H1 (cell line): ENCODE data around the gene MCM8.

Source experiments
- ATF2 ChIP-seq: IDR thresholded peaks from 2 replicates; pipeline ENCODE4 v1.6.1; 2012; ENCODE audit warnings: low read length, inconsistent platforms
- CTCF ChIP-seq, 3 experiments: IDR thresholded peaks; 1 replicate in 2 of 3; 2 replicates in 1 of 3; pipeline versions ENCODE4 v1.5.1 to v1.6.1; 2011; ENCODE audit warnings: low read length in 3 of 3, mild to moderate bottlenecking in 3 of 3, inconsistent platforms in 2 of 3, low read depth in 1 of 3, moderate library complexity in 1 of 3; ENCODE audit not compliant: insufficient read depth in 1 of 3; ENCODE audit errors: control extremely low read depth in 1 of 3
- EP300 ChIP-seq, 2 experiments: IDR thresholded peaks; 1 replicate in 1 of 2; 2 replicates in 1 of 2; pipeline ENCODE4 v1.6.1; 2011 to 2012; ENCODE audit warnings: low read depth in 2 of 2, low read length in 2 of 2, mild to moderate bottlenecking in 2 of 2, borderline replicate concordance in 1 of 2, inconsistent platforms in 1 of 2, moderate library complexity in 1 of 2
- EZH2 ChIP-seq: fragments of 200-600 bp; sonication (generic); IDR thresholded peaks from 2 replicates; pipeline ENCODE4 v1.7.1; 2012; ENCODE audit warnings: low read depth, mild to moderate bottlenecking, moderate library complexity, low read length, inconsistent platforms; ENCODE audit not compliant: severe bottlenecking
- GABPA ChIP-seq: IDR thresholded peaks from 2 replicates; pipeline ENCODE4 v1.6.1; 2011; ENCODE audit warnings: mild to moderate bottlenecking, low read length, moderate library complexity, borderline replicate concordance; ENCODE audit not compliant: insufficient read depth
- JUND ChIP-seq: IDR thresholded peaks from 2 replicates; pipeline ENCODE4 v1.6.1; 2011; ENCODE audit warnings: mild to moderate bottlenecking, improper control_type of control experiment, low read length
- POLR2A ChIP-seq, 2 experiments: IDR thresholded peaks; 1 replicate in 1 of 2; 2 replicates in 1 of 2; pipeline ENCODE4 v1.6.1; 2011; ENCODE audit warnings: low read depth in 2 of 2, low read length in 2 of 2, mild to moderate bottlenecking in 2 of 2; ENCODE audit errors: control extremely low read depth in 1 of 2
- POLR2AphosphoS5 ChIP-seq: IDR thresholded peaks from 2 replicates; pipeline ENCODE4 v1.6.1; 2011; ENCODE audit warnings: low read depth, low read length
- SP1 ChIP-seq: IDR thresholded peaks from 2 replicates; pipeline ENCODE4 v1.6.1; 2011; ENCODE audit warnings: low read depth, low read length
- SUZ12 ChIP-seq: fragments of 200-600 bp; sonication (generic); IDR thresholded peaks from 2 replicates; pipeline ENCODE4 v1.6.1; 2012; ENCODE audit warnings: mild to moderate bottlenecking, inconsistent platforms, low read length, moderate library complexity, mixed read lengths
- TAF1 ChIP-seq: IDR thresholded peaks from 2 replicates; pipeline ENCODE4 v1.6.1; 2011; ENCODE audit warnings: mild to moderate bottlenecking, low read depth, low read length

GRCh38 chr20:6041808-6042265 is 91.4 kb downstream of the MCM8 start:
- no peak for TF ChIP-seq CTCF (IDR thresholded peaks at IDR 0.05; ENCODE audit: control extremely low read depth in 1 of 3, insufficient read depth in 1 of 3, low read depth in 1 of 3, low read length in 3 of 3)
- TF ChIP-seq POLR2A (IDR thresholded peaks at IDR 0.05; ENCODE audit: control extremely low read depth in 1 of 2, low read depth in 2 of 2, low read length in 2 of 2): no peak
- no peak for TF ChIP-seq EZH2
- no peak for TF ChIP-seq ATF2
- no peak for TF ChIP-seq EP300 (IDR thresholded peaks at IDR 0.05; ENCODE audit: borderline replicate concordance in 1 of 2, low read depth in 2 of 2, low read length in 2 of 2)
- TF ChIP-seq JUND: no peak
- no peak for TF ChIP-seq SP1
- TF ChIP-seq GABPA: no peak
- no peak for TF ChIP-seq POLR2AphosphoS5
- no peak for TF ChIP-seq TAF1
- no peak for TF ChIP-seq SUZ12
